ENCODE measurements around the gene POLD4. TPM values are rescaled to one million over a fixed set of nuclear protein-coding genes. Genes with fewer than 3 reads are reported as not detected.
A peak's percentile ranks its signal among the peaks of the same experiment; 100 is the strongest.

The POLD4 gene
- total RNA-seq, 4 donors from 2014 or later, result 57.4 to 115 (median 87.9) TPM

DNA sequence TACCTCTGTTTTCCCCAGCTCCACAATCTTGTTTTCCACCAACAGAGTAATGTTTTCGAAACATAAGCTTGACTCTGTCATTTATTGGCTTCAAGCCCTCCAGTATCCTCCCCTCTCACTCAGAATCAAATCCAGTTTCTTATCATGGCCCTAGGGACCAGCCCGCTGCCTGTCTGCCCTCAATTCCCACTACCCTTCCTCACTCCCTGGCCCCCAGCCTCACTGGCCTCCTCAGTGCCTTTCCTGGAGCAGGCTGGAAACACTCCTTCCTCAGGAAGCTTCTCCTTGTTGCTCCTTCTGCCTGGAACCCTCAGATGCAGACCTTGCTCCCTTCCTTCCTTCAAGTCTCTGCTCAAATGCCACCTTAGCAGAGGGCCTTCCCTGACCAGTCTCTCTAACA, 3.9 kb downstream of the POLD4 start:
- Histone ChIP-seq H3K36me3 (peaks cover 0 to 5% of the 10 kb centered on the region in 2 donors), H3K4me1 (peaks cover 22 to 24% of the 10 kb centered on the region in 2 donors), H3K27ac (no peak overlapping the region), H3K4me3 (no peak overlapping the region), H3K27me3 (no peaks in the 10 kb centered on the region), H3K9me3 (no peaks in the 10 kb centered on the region)
- no peak for DNase-seq
- intact Hi-C loops (cut with DNase I; ENCODE audit: low total_unique reads) (no loop called here), in situ Hi-C loops (cut with MboI; ENCODE audit: low sequenced_read_pairs in 4 of 4) (no loop called here)
- ATAC-seq, result no peak
- TF ChIP-seq CTCF (IDR thresholded peaks at IDR 0.05 in 4 of 5, conservative IDR thresholded peaks at IDR 0.05 in 1 of 5) (no peak), POLR2A (IDR thresholded peaks at IDR 0.05) (no peak)

GRCh38 chr11:67349036-67349435, 4.3 kb downstream of the POLD4 start:
- peaks cover 18 to 20% of the 10 kb centered on the region in 2 donors for H3K4me1 ChIP-seq
- DNase-seq (no peak), ATAC-seq (no peak)
- H3K27ac ChIP-seq, result no peak overlapping the region
- in situ Hi-C loops (cut with MboI; ENCODE audit: low sequenced_read_pairs in 4 of 4), result no loop called here
- no peaks in the 10 kb centered on the region for H3K27me3 ChIP-seq
- peaks cover 0 to 5% of the 10 kb centered on the region in 2 donors for H3K36me3 ChIP-seq
- no peaks in the 10 kb centered on the region for H3K9me3 ChIP-seq
- H3K4me3 ChIP-seq, result no peak overlapping the region
- intact Hi-C loops (cut with DNase I; ENCODE audit: low total_unique reads), result no loop called here
- TF ChIP-seq POLR2A (IDR thresholded peaks at IDR 0.05) (no peak), CTCF (IDR thresholded peaks at IDR 0.05 in 4 of 5, conservative IDR thresholded peaks at IDR 0.05 in 1 of 5) (no peak)

- in situ Hi-C loops (cut with MboI; ENCODE audit: low sequenced_read_pairs in 4 of 4) (no loop called here), intact Hi-C loops (cut with DNase I; ENCODE audit: low total_unique reads) (no loop called here)
- peaks cover 15 to 17% of the 10 kb centered on the region in 2 donors for H3K4me1 ChIP-seq
Measured at GRCh38 chr11:67347964-67348749, 5.2 kb downstream of the POLD4 start.

DNA sequence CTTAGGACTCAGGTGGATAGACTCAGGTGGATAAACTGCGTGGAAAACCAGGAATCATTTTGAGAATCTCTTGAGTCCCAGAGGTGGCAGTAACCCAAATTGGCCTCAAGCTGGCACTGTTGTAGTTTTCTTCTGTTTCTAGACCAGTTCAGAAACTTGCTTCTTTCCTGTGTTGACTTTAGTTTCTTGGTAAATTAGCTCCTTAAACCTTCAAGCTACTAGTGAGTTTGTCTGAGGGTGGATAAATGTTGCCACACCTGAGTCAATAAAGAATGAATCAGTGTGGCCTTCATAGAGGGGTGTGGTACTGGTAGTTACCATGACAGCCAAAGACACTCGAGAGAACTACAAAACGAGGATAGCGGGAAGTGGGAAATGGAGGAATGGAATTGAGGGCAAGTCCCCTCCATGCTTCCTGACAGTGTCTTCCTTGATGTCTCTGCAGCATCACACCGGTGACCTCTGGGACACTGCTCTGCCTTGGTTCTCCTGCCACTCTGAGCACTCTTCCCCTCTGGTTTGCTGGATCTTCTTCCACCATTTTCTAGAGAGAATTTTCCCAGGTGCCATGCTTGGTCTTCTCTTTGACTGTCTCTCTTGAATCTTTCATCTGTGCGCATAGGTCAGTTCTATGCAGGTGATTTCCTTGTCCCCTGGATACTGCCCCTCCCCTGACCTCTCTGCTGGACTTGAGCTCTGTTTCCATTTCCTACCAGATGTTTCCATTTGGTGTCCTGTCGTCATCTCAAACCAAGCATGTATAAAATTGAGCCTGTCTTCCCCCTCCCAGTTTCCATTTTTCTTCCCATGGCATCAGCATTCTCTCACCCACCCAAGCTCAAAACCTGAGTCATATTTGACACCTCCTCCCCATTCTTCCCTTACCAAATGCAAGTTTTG, 7.2 kb downstream of the POLD4 start:
- Histone ChIP-seq H3K9me3 (no peaks in the 10 kb centered on the region), H3K27me3 (no peaks in the 10 kb centered on the region), H3K27ac (no peak overlapping the region), H3K4me3 (no peak overlapping the region), H3K4me1 (peaks cover 0 to 4% of the 10 kb centered on the region in 2 donors), H3K36me3 (no peaks in the 10 kb centered on the region)
- DNase-seq (no peak), ATAC-seq (peak in 1 of 2 donors; percentile 18)
- intact Hi-C loops (cut with DNase I; ENCODE audit: low total_unique reads) (no loop called here), in situ Hi-C loops (cut with MboI; ENCODE audit: low sequenced_read_pairs in 4 of 4) (no loop called here)
- TF ChIP-seq POLR2A (IDR thresholded peaks at IDR 0.05) (no peak), CTCF (IDR thresholded peaks at IDR 0.05 in 4 of 5, conservative IDR thresholded peaks at IDR 0.05 in 1 of 5) (no peak)

More at GRCh38 chr11:67347964-67348749, 5.2 kb downstream of the POLD4 start:
- no peak for ATAC-seq
- Histone ChIP-seq H3K36me3 (peaks cover 0 to 5% of the 10 kb centered on the region in 2 donors), H3K27me3 (no peaks in the 10 kb centered on the region), H3K4me3 (no peak overlapping the region), H3K27ac (no peak overlapping the region), H3K9me3 (no peaks in the 10 kb centered on the region)
- no peak for DNase-seq
- no peak for TF ChIP-seq POLR2A (IDR thresholded peaks at IDR 0.05)
- no peak for TF ChIP-seq CTCF (IDR thresholded peaks at IDR 0.05 in 4 of 5, conservative IDR thresholded peaks at IDR 0.05 in 1 of 5)
